ENCODE data around the gene PIGN.

Gene PIGN

DNA sequence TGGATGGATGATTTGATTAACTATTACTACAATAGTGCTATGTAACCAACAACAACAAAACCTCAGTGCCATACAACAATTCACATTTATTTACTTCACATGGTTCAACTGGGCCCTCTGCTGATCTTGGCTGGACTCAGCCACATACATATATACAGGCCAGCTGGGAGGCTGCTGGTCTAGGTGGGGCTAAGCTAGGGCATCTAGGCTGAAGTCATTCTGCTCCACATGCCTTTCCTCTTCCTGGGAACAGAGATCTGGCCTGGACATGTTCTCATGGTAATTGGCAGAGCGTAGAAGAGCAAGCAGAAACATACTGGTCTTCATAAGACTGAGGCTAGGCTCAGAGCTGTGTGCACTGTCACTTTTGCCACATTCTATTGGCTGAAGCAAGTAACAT lies 191.2 kb downstream of the PIGN start:
- DNase-seq = no peak

DNA sequence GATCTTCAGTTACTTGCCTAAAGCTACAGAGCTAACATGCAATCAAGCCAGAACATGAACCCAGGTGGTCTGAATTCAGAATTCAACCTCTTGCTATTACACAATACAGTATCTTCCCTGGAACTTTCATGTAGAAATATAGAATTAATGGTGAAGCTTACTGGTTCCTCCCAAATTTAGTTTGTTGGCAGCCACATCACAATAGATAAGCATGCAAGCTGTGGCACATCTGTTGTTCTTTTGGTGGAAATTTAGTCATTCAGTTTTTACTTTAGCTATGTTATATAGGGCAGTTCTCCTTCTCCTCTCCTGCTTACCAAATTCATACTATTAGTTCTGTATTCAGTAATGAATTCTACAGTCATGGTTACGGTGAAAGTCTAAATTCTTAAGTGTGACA lies 193.0 kb downstream of the PIGN start:
- DNase-seq = no peak

DNA sequence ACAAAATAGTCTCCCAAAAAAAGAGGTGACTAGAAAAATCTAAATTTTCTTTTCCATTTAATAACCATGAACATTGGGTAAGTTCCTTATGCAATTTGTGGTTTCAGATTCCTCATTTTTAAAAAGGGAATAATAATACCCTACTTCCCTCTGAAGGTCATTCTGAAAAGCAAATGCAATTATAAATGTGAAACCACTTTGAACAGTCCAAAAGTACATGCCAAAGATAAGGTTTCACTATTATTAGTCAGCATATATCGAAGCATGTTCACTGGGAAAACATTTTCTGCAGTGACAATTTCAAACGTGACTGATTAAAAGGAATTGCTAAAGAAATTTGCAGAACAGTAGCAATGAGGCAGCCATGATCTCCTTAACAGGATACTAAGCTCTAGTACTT lies 193.9 kb downstream of the PIGN start:
- DNase-seq = no peak

DNA sequence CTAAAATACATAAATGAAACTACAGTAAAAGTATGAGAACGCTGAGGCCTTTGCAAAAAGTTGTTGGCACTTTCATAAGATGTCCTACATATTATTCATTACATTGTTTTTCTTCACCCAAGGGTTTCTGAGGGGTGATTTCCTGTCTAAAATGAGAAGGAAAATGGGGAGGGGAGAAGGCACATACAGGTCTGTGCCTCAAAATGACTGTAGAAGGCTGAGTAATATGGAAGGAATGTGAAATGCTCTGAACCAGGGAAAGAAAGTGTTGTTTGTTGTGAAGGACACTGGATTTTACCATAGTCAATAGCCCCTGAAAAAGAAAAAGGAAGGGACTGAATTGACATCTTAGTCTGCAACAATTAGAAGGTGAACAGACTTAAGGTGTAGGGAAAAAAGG lies 194.6 kb downstream of the PIGN start:
- DNase-seq = no peak

DNA sequence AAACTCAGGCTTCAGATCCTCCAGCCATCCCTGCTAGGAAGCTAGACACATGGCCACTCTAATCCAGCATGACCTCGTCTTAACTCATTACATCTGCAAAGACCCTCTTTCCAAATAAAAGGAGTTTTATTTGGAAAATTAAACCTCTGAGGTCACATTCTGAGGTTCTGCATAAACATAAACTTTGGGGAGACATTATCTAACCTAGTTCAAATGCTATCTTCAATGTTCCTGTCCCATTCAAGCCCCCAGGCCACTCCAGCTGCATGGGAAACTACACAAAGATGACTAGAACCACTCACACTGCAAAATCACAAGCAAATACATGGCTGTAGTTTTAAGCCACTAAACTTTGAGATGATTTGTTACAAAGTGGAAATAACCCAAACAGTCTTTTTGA lies 195.0 kb downstream of the PIGN start:
- no peak for DNase-seq

DNA sequence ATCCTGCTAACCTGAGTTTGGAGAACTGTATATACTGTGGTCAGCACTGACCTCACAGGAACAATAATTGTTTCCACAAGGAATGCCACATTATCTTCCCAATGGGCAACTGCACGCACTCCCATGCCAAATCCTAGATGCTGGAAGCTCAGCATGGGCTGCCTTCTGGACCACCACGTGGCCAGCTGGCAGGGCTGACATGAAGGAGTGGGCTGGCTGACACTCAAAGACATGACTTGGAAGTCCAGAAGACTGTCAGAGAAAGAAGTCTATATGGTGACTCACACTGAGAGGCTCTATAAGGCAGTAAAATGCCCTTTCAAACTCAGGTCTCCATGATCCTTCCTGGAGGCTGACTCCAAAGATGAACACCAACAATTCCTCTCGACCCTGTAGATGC lies 195.7 kb downstream of the PIGN start:
- no peak for DNase-seq

Measured in eye (tissue), 1 donor.